ENCODE measurements around the gene ARHGEF25.
"Not testable (repeated sequence)": the region's sequence is repeated elsewhere in the genome, so short reads cannot be mapped to it uniquely, and the experiment has no call there.

ARHGEF25 gene

DNA sequence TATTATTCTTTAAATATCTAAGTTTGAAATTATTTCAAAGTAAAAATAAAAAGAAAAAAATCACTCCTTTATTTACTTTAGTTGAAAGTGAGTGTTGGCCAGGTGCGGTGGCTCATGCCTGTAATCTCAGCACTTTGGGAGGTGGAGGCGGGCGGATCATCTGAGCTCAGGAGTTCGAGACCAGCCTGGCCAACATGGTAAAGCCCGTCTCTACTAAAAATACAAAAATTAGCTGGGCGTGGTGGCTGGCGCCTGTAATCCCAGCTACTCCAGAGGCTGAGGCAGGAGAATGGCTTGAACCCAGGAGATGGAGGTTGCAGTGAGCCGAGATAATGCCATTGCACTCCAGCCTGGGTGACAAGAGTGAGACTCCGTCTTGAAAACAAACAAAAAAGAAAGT lies 25.5 kb downstream of the ARHGEF25 start:
- DNase-seq (ENCODE audit: low read depth) = not testable (repeated sequence)

DNA sequence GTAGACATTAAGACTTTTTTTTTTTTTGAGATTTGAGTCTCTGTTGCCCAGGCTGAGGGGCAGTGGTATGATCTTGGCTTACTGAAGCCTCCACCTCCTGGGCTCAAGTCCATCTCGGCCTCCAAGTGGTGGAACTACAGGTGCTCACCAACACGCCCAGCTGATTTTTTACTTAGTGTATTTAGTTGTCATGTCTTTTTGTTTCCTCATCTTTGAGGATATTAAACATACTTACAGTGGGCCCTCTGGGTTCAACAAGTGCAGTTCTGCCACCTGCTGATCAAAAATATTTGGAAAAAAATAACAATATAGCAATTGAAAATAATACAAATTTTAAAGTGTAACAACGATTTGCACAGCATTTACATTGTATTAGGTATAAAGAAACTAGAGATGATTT lies 26.1 kb downstream of the ARHGEF25 start:
- no peak for DNase-seq (ENCODE audit: low read depth)

DNA sequence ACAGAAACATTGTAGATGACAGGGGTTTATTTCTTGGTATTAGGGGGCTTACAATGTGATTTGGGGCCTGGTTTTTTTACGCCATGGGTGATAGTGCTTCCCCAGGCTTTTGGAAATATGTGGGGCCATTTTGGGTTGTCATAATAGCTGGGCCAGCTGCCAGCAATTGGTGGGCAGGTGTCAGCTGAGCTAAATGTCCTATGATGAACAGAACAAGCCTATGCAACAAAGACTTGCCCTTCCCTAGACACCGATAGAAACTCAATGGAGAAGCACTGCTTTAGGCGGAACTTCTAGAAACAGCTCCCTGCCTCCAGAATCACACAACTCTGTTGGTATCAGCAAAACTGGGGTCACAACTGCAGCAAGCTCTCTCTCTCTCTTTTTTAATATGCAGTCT lies 26.9 kb downstream of the ARHGEF25 start:
- no peak for DNase-seq (ENCODE audit: low read depth)

DNA sequence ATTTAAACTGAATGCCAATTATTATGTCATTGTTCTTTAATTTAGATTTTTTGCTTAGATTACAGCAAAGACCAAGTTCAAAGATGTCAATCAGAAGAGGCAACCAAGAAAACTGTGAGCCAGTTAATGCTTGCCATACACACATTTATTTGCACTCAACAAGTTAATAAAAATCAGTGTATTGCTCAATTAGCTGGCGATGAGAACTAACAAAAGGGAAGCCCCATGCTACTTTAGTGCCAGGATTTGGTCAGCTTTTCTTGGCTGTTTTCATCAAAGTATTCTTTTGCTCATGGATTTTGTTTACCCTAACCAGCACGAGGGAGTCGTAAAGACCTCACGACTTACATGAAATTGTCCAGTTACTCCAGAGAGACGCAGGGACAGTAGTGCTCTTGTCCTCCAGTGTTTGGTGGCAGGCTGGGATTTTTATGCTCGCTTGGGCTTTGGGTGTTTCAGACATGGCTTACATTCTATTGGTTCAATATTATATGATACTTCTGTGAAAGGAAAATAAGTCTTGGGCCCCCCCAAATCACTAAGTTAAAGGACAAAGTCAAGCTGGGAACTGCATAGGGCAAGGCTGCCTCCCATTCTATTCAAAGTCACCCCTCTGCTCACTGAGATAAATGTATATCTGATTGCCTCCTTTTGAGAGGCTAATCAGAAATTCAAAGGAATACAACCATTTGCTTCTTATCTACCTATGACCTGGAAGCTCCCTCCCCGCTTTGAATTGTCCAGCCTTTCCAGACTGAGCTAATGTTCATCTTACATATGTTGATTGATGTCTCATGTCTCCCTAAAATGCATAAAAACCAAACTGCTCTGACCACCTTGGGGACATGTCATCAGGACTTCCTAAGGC lies 29.2 kb downstream of the ARHGEF25 start:
- no peak for DNase-seq (ENCODE audit: low read depth)

DNA sequence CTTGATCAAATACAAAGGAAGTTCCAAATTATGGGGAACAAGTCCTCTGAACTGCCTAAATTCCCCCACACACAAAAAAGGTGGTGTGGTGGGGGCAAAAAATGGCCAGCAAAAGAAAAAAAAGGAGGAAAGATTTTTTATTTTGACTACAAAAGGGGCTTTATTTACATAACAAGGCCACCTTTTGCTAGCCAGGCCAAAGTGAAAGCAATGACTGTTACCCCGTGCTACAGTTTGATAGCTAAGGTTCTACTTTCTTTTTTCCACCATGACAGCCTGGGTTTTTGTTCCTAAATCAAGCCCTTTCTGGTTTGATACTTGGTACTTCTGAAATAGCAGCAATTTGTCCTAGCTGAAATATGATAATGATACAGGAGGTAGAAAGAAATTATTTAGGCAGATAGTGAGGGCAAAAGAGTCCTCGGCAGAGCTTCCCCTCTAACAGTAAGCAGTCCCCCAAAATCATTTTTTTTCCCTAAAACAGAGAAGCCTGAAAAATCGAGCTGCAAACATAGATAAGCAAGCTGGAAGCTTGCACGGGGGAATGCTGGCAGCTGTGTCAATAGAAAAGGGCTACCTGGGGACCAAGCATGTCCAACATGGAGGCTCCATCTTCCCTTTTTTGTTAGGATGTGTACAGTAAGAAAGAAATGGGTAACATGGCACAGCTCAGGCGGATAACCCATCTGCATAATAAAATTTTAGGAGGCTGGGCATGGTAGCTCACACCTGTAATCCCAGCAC lies 30.6 kb downstream of the ARHGEF25 start:
- DNase-seq (ENCODE audit: low read depth) = no peak

DNA sequence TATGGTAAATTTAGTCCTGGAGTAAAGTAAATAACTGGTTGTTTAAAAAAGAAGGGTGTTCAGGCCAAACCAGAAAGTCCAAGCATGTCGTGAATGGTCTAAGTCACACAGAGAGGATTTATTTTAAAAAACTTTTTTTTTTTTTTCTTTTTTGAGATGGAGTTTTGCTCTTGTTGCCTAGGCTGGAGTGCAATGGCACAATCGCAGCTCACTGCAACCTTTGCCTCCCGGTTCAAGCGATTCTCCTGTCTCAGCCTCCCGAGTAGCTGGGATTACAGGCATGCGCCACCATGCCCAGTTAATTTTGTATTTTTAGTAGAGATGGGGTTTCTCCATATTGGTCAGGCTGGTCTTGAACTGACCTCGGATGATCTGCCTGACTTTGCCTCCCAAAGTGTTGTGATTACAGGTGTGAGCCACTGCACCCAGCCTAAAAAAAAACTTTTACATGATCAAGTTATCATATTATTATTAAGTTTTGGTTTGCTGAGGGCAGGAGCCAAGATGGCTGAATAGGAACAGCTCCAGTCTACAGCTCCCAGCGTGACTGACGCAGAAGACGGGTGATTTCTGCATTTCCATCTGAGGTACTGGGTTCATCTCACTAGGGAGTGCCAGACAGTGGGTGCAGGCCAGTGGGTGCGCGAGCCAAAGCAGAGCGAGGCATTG lies 34.9 kb downstream of the ARHGEF25 start:
- not testable (repeated sequence) for DNase-seq (ENCODE audit: low read depth)

DNA sequence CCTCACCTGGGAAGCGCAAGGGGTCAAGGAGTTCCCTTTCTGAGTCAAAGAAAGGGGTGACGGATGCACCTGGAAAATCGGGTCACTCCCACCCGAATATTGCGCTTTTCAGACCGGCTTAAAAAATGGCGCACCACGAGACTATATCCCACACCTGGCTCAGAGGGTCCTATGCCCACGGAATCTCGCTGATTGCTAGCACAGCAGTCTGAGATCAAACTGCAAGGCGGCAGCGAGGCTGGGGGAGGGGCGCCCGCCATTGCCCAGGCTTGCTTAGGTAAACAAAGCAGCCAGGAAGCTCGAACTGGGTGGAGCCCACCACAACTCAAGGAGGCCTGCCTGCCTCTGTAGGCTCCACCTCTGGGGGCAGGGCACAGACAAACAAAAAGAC lies 35.4 kb downstream of the ARHGEF25 start:
- not testable (repeated sequence) for DNase-seq (ENCODE audit: low read depth)

DNA sequence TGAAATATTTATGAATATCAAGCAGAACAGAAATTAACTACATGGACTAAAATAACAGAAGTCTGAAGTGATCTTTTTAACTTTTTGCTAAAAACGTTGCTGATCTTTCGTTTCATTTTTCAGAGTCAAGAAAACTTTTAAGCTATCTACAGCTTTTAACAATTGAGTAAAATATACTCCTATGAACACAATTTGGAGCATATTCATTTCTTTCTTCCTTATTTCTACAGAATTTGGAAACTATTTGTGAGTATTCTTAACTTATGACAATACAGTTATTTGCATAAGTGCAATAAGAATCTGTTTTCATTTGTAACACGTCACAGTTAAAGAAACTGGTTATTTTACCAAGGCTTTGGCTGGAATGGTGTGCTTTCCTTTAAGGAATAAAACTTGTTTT lies 42.8 kb downstream of the ARHGEF25 start:
- no peak for DNase-seq (ENCODE audit: low read depth)

DNA sequence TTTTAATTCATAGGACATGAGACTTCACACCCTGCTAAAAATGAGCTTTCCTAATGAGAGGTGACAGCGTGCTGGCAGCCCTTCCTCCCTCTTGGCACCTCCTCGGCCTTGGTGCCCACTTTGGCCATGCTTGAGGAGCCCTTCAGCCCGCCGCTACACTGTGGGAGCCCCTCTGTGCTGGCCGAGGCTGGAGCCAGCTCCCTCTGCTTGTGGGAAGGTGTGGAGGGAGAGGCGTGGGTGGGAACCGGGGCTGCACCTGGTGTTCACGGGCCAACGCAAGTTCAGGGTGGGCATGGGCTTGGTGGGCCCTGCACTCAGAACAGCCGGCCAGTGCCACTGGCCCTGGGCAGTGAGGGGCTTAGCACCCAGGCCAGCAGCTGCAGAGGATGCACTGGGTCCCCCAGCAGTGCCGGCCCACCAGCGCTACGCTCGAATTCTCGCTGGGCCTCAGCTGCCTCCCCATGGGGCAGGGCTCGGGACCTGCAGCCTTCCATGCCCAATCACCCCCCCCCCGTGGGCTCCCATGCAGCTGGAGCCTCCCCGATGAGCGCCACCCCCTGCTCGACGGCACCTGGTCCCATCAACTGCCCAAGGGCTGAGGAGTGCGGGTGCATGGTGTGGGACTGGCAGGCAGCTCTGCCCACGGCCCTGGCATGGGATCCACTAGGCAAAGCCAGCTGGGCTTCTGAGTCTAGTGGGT lies 44.5 kb downstream of the ARHGEF25 start:
- no peak for DNase-seq (ENCODE audit: low read depth)

DNA sequence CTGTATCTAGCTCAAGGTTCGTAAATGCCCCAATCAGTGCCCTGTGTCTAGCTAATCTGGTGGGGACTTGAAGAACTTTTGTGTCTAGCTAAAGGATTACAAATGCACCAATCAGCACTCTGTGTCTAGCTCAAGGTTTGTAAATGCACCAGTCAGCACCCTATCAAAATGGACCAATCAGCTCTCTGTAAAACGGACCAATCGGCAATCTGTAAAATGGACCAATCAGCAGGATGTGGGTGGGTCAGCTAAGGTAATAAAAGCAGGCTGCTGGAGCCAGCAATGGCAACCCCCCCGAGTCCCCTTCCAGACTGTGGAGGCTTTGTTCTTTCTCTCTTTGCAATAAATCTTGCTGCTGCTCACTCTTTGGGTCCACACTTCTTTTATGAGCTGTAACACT lies 45.2 kb downstream of the ARHGEF25 start:
- DNase-seq (ENCODE audit: low read depth) = not testable (repeated sequence)

DNA sequence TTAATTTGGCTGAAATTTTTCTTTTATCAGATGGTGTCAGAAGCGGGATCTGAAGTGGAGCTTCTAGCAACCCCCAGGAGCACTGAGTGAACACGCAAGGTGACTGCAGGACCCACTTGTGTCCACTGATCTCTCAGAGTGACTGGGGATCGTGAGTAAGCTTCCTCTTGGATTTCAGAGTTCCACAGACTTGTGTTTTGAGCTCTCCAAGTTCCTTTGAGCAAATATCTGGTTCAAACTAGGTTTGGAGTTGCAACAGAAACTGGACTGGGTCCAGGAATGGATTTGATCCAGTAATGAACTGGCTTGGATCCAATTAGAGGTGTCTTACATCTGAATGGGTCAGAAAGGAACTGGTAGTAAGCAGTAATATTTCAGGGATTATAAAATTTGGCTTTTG lies 46.5 kb downstream of the ARHGEF25 start:
- DNase-seq (ENCODE audit: low read depth) = no peak

DNA sequence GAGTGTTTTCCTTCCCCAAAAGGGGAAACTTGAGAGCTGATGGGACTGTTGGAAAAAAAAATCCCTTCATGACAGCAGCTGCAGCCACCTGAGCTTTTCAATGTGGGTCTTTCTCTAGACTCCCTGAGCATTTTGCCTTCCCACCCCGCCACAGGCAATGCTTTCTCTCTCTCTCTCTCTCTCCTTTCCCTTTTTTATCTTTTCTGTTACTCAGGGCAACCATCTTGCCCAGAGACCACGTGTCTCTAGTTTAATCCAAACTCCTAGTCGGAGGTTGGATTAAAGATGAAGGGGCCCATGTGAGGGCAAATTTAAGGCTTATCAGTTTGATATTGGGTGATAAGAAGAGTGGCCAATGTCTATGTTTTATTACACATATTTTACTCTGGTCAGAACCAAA lies 47.7 kb downstream of the ARHGEF25 start:
- no peak for DNase-seq (ENCODE audit: low read depth)

DNA sequence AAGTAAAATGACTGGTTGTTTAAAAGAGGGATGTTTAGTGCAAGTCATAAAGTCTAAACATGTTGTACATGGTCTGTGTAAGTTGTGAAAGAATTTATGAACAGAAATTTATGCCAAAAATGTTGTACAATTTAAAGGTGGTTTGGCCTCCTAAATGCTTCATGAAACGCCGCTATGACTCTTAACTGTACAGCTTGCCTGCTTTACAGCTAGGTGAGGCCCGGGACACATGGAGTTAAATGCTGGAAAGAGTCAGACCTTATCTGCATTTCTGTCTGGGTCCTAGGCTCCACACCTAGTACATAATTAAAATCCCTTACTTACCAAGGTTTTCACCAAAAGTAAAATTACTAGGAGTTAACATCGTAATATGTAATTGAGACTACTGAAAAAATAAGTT lies 50.1 kb downstream of the ARHGEF25 start:
- DNase-seq (ENCODE audit: low read depth) = no peak

DNA sequence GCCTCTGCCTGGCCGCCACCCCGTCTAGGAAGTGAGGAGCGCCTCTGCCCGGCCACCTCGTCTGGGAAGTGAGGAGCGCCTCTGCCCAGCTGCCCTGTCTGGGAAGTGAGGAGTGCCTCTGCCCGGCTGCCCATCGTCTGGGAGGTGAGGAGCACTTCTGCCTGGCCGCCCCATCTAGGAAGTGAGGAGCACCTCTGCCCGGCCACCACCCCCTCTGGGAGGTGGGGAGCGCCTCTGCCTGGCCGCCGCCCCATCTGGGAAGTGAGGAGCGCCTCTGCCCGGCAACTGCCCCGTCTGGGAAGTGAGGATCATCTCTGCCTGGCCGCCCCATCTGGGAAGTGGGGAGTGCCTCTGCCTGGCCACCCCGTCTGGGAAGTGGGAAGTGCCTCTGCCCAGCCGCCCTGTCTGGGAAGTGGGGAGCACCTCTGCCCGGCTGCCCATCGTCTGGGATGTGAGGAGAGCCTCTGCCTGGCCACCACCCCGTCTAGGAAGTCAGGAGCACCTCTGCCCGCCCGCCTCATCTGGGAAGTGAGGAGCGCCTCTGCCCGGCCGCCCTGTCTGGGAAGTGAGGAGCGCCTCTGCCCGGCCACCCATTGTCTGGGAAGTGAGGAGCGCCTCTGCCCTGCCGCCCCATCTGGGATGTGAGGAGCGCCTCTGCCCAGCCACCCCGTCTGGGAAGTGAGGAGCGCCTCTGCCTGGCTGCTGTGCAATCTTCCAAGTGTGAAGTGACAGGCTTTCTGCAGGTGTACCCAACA lies 54.0 kb downstream of the ARHGEF25 start:
- not testable (repeated sequence) for DNase-seq (ENCODE audit: low read depth)
